Kidney (tissue), 14 donors: ENCODE results near the gene TMEM170B. TPM values are rescaled to one million over a fixed set of nuclear protein-coding genes. Genes with fewer than 3 reads are reported as not detected.

ENCODE experiments used
- DNase-seq, 5 donors: peaks; one replicate each; pipeline ENCODE4 v3.0.0-alpha.2; 2013 to 2020
- FAIRE-seq: peaks from 2 replicates; lab custom pipeline; 2012; peaks lifted over from hg19 to GRCh38; lab: Jason Lieb, UNC
- H3K27ac ChIP-seq, 2 donors: one replicate each; pipeline ENCODE4 v1.7.0; 2013; ENCODE audit warnings: low read depth in 2 of 2, low read length in 2 of 2, inconsistent platforms in 1 of 2
- H3K27me3 ChIP-seq: one replicate; pipeline ENCODE4 v1.7.1; 2013; ENCODE audit warnings: low read length, inconsistent platforms; ENCODE audit not compliant: control insufficient read depth, insufficient read depth
- H3K36me3 ChIP-seq, 3 donors: one replicate each; pipeline versions ENCODE4 v1.7.0 to v1.7.1; 2013; ENCODE audit warnings: low read length in 3 of 3, control low read depth in 1 of 3, inconsistent platforms in 1 of 3; ENCODE audit not compliant: insufficient read depth in 3 of 3, control insufficient read depth in 2 of 3
- H3K4me1 ChIP-seq, 3 donors: one replicate each; pipeline versions ENCODE4 v1.7.0 to v1.7.1; 2013; ENCODE audit warnings: low read length in 3 of 3, inconsistent platforms in 1 of 3, low read depth in 1 of 3; ENCODE audit not compliant: control insufficient read depth in 2 of 3, insufficient read depth in 2 of 3
- H3K4me3 ChIP-seq, 3 donors: one replicate each; pipeline versions ENCODE4 v1.7.0 to v1.8.1; 2013; ENCODE audit warnings: low read length in 3 of 3, control low read depth in 1 of 3, inconsistent platforms in 1 of 3
- H3K9ac ChIP-seq, 3 donors: one replicate each; pipeline versions ENCODE4 v1.7.0 to v1.7.1; 2013; ENCODE audit warnings: low read length in 3 of 3, control low read depth in 1 of 3, inconsistent platforms in 1 of 3
- H3K9me3 ChIP-seq, 3 donors: one replicate each; pipeline versions ENCODE4 v1.7.0 to v1.7.1; 2013; ENCODE audit warnings: low read length in 3 of 3, control low read depth in 1 of 3, inconsistent platforms in 1 of 3; ENCODE audit not compliant: control insufficient read depth in 2 of 3, insufficient read depth in 1 of 3
- intact Hi-C: fragments of 100-400 bp; cut with DNase I; formaldehyde crosslinking; loops from one replicate; pipeline ENCODE4 v1.11.1; 2022
- polyA plus RNA-seq: library from polyadenylated mRNA; stranded (reverse); fragments of 350-450 nt; fragmentation: Illumina TruSeq; extraction: RNeasy Lipid Tissue Mini Kit (QIAGEN cat#74804); gene quantifications from one replicate; pipeline ENCODE4 v1.2.3, GENCODE V29; 2014; ENCODE audit warnings: low read depth, low replicate concordance; ENCODE audit not compliant: insufficient read depth
- total RNA-seq: library from RNA; stranded (reverse); fragmentation: NEBNext Ultra II Directional; extraction: Animal tissue kit (Norgen Biotek cat#: 25700); gene quantifications from one replicate; pipeline ENCODE4 v1.2.1, GENCODE V29; 2021
- TF ChIP-seq, protein P1 (sequence below): IDR thresholded peaks from 3 replicates; pipeline ENCODE4 v1.5.1; 2012; ENCODE audit warnings: mild to moderate bottlenecking, moderate library complexity, borderline replicate concordance; ENCODE audit not compliant: insufficient read depth; ENCODE audit errors: extremely low read depth
- donor health status: control.
- donor health status: control.
- donor health status: control.
- donor health status: control.
- donor health status: control.
- donor health status: DM: yes; HTN: yes; CAD: no.
- donor health status: Normal renal cell carcinoma (clear cell type).

The TMEM170B gene
- total and polyA plus RNA-seq, 2 donors from 2014 or later: 2.7 to 3.7 TPM

DNA sequence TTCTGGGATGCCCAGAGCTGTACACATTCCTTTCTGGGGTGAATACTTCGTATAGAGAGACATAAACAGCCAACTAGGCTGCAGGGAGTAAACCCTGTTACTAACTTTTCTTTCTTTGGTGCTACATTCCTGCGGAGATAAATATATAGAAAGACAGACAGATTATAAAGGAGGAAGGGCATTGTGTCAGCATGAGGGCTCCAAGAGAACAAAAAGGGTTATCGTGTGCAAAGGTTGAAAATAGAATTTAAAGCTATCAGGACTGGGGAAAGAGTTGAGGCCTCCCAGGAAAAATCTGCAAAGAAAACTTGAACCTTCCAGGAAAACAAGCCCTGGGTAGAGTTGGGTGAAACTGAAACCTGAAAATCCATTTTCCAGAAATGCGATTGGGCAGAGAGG is 68.0 kb downstream of the TMEM170B start:
- intact Hi-C loops: no loop called here
- TF ChIP-seq, protein P1, sequence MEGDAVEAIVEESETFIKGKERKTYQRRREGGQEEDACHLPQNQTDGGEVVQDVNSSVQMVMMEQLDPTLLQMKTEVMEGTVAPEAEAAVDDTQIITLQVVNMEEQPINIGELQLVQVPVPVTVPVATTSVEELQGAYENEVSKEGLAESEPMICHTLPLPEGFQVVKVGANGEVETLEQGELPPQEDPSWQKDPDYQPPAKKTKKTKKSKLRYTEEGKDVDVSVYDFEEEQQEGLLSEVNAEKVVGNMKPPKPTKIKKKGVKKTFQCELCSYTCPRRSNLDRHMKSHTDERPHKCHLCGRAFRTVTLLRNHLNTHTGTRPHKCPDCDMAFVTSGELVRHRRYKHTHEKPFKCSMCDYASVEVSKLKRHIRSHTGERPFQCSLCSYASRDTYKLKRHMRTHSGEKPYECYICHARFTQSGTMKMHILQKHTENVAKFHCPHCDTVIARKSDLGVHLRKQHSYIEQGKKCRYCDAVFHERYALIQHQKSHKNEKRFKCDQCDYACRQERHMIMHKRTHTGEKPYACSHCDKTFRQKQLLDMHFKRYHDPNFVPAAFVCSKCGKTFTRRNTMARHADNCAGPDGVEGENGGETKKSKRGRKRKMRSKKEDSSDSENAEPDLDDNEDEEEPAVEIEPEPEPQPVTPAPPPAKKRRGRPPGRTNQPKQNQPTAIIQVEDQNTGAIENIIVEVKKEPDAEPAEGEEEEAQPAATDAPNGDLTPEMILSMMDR: no peak
- no peak for FAIRE-seq
- H3K9me3 ChIP-seq: no peaks in the 10 kb centered on the region
- H3K36me3 ChIP-seq: no peaks in the 10 kb centered on the region
- H3K27me3 ChIP-seq: no peaks in the 10 kb centered on the region
- H3K4me3 ChIP-seq: no peak overlapping the region
- H3K9ac ChIP-seq: no peak overlapping the region
- H3K4me1 ChIP-seq: peaks cover 0 to 41% (median 22%) of the 10 kb centered on the region in 3 donors
- no peak for DNase-seq
- H3K27ac ChIP-seq: peak overlapping the region; percentile 43 to 45

DNA sequence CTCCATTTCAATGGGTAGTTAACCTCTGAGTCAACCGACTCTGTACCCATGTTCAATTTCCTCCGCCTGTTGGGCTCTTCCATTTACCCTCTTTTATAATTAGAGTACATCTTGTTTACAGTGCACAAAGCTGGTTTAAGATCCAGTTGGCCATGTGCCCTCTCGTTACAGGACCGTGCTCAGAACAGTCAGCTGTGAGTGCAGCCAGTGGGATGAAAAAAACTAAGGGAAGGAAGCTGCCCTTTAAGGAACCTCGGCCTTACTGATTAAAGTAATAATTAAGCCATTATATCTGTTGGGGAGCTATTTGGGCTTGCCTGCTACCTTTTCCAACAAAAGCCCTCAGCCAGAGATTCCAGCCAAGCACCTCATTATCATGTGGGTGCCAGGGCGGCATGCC is 68.8 kb downstream of the TMEM170B start:
- H3K4me1 ChIP-seq: peaks cover 0 to 39% (median 22%) of the 10 kb centered on the region in 3 donors
- DNase-seq (peak in 1 of 5 donors; percentile 44), FAIRE-seq (peak; percentile 3)
- H3K9ac ChIP-seq: peak overlapping the region in 1 of 3 donors; percentile 20
- H3K36me3 ChIP-seq: no peaks in the 10 kb centered on the region
- H3K9me3 ChIP-seq: no peaks in the 10 kb centered on the region
- intact Hi-C loops: no loop called here
- H3K4me3 ChIP-seq: peak overlapping the region in 1 of 3 donors; percentile 43
- H3K27me3 ChIP-seq: no peaks in the 10 kb centered on the region
- peak overlapping the region; percentile 79 to 81 for H3K27ac ChIP-seq
- TF ChIP-seq, protein P1: no peak

DNA sequence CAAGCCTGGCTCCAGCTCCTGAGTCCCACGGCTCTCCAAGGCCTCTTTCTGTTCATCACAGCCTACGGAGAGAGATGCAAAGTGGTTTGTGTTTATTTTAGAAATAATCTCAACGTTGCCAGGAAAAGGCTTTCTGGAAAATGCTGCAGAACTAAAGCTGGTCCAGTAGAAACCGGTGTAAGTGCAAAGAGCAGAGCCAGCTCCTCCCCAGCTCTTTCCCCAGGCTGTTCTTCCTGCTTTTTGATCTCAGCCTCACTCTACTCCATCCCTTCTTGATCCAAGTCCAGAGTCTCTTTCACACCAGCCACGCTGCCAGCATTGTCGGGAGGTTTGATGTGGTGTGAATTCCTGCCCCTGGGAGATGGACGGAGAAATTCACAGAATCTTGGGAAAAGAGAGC is 69.8 kb downstream of the TMEM170B start:
- peak overlapping the region in 1 of 3 donors; percentile 53 for H3K9ac ChIP-seq
- peaks cover 0 to 39% (median 22%) of the 10 kb centered on the region in 3 donors for H3K4me1 ChIP-seq
- intact Hi-C loops: no loop called here
- H3K27me3 ChIP-seq: no peaks in the 10 kb centered on the region
- DNase-seq (no peak), FAIRE-seq (no peak)
- no peaks in the 10 kb centered on the region for H3K9me3 ChIP-seq
- no peaks in the 10 kb centered on the region for H3K36me3 ChIP-seq
- peak overlapping the region in 1 of 3 donors; percentile 20 for H3K4me3 ChIP-seq
- peak overlapping the region; percentile 79 to 81 for H3K27ac ChIP-seq
- TF ChIP-seq, protein P1: no peak
